CD4-positive, alpha-beta T cell treated with Interferon alpha-2 for 1 hour (primary cell): Measurements from ENCODE around the gene MTHFR.
"Not testable (repeated sequence)": the region's sequence is repeated elsewhere in the genome, so short reads cannot be mapped to it uniquely, and the experiment has no call there.

Source experiments
- DNase-seq, 2 donors: peaks; one replicate each; pipeline ENCODE4 v3.0.0-alpha.2; 2020 to 2022

MTHFR gene

GRCh38 chr1:11831945-11832725 lies 26.4 kb upstream of the MTHFR start:
- DNase-seq, result no peak

GRCh38 chr1:11828511-11828910 lies 22.7 kb upstream of the MTHFR start:
- no peak for DNase-seq

GRCh38 chr1:11826946-11827345 lies 21.2 kb upstream of the MTHFR start:
- no peak for DNase-seq

- DNase-seq, result no peak
Observed at GRCh38 chr1:11825131-11825530, 19.4 kb upstream of the MTHFR start.

GRCh38 chr1:11823366-11824137 lies 17.8 kb upstream of the MTHFR start:
- DNase-seq, result no peak

- DNase-seq, result no peak
Observed at GRCh38 chr1:11822091-11822490, 16.3 kb upstream of the MTHFR start.

- no peak for DNase-seq
Observed at GRCh38 chr1:11817192-11817591, 11.4 kb upstream of the MTHFR start.

- no peak for DNase-seq
Observed at GRCh38 chr1:11813021-11813420, 7.3 kb upstream of the MTHFR start.

- no peak for DNase-seq
Observed at GRCh38 chr1:11807133-11807532, 1.4 kb upstream of the MTHFR start.

- peak; percentile 19 to 24 for DNase-seq
Observed at GRCh38 chr1:11806307-11806936, 658 bp upstream of the MTHFR start.

GRCh38 chr1:11804666-11805421 lies 920 bp downstream of the MTHFR start:
- DNase-seq, result peak in 1 of 2 donors; percentile 39

GRCh38 chr1:11803924-11804665 lies 1.7 kb downstream of the MTHFR start:
- not testable (repeated sequence) for DNase-seq

GRCh38 chr1:11802973-11803885 lies 2.5 kb downstream of the MTHFR start:
- DNase-seq, result peak; percentile 80 to 83

GRCh38 chr1:11802616-11802972 lies 3.2 kb downstream of the MTHFR start:
- peak in 1 of 2 donors; percentile 17 for DNase-seq

- no peak for DNase-seq
Observed at GRCh38 chr1:11800756-11801433, 4.9 kb downstream of the MTHFR start.

GRCh38 chr1:11800391-11800755 lies 5.4 kb downstream of the MTHFR start:
- DNase-seq, result no peak

GRCh38 chr1:11799896-11800295 lies 5.9 kb downstream of the MTHFR start:
- no peak for DNase-seq

- no peak for DNase-seq
Observed at GRCh38 chr1:11799099-11799498, 6.7 kb downstream of the MTHFR start.

- no peak for DNase-seq
Observed at GRCh38 chr1:11797525-11798216, 8.1 kb downstream of the MTHFR start.
